ENCODE measurements around the gene PROS1.

DNA sequence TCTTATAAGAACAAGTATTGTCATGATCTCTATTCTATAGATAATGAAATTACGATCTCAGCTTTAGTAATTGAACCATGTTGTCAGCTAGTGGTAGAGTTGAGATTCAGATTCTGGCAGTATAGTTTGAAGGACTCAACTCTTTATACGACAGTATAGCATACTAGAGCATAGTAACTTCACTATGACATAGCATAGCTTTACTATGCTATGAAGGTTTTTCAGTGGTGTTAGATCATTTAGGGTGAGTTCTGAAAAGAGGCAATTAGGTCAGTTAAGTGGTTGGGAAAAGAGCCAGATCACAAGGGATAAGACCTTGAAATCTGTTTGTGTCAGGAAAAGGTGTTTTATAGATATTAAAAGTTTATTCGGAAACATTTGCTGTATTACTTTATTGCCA is 46.6 kb upstream of the PROS1 start:
- TF ChIP-seq POLR2A (IDR thresholded peaks at IDR 0.05) (no peak), POLR2AphosphoS5 (IDR thresholded peaks at IDR 0.05) (no peak)
